Heart left ventricle (tissue), 16 donors: ENCODE data around the gene KCNE4. TPM values are rescaled to one million over a fixed set of nuclear protein-coding genes. Genes with fewer than 3 reads are reported as not detected.

Source experiments
- ATAC-seq, 4 donors: fragments of 200-7000 bp; cut with Tn5 transposase; one replicate each; pipeline ENCODE4 v1.9.1; 2020 to 2022; ENCODE audit warnings: moderate library complexity in 4 of 4, mild to moderate bottlenecking in 3 of 4, moderate number of reproducible peaks in 1 of 4
- DNase-seq, 5 donors: peaks; one replicate each; pipeline ENCODE4 v3.0.0-alpha.2; 2020
- H3K27ac ChIP-seq, 12 donors: fragments of 200-600 bp; sonication (generic) in 4 of 12; one replicate each; pipeline versions ENCODE4 v1.5.0 to v1.8.0; 2016 to 2022; ENCODE audit warnings: mild to moderate bottlenecking in 2 of 12
- H3K27me3 ChIP-seq, 9 donors: fragments of 200-600 bp; sonication (generic) in 2 of 9; one replicate each; pipeline versions ENCODE4 v1.5.1 to v1.8.0; 2016 to 2022; ENCODE audit warnings: mild to moderate bottlenecking in 3 of 9
- H3K36me3 ChIP-seq, 9 donors: fragments of 200-600 bp; sonication (generic) in 2 of 9; one replicate each; pipeline versions ENCODE4 v1.5.0 to v1.8.0; 2018 to 2022; ENCODE audit warnings: mild to moderate bottlenecking in 2 of 9
- H3K4me1 ChIP-seq, 12 donors: fragments of 200-600 bp; sonication (generic) in 4 of 12; one replicate each; pipeline versions ENCODE4 v1.5.0 to v1.8.0; 2016 to 2022; ENCODE audit warnings: mild to moderate bottlenecking in 3 of 12
- H3K4me3 ChIP-seq, 12 donors: fragments of 200-600 bp; sonication (generic) in 4 of 12; one replicate each; pipeline versions ENCODE4 v1.5.0 to v1.8.0; 2017 to 2022; ENCODE audit warnings: mild to moderate bottlenecking in 9 of 12, moderate library complexity in 4 of 12
- H3K9me3 ChIP-seq, 12 donors: fragments of 200-600 bp; sonication (generic) in 4 of 12; one replicate each; pipeline versions ENCODE4 v1.5.0 to v1.8.0; 2016 to 2022; ENCODE audit warnings: mild to moderate bottlenecking in 1 of 12
- POLR2A ChIP-seq, 2 donors: fragments of 450-650 bp; IDR thresholded peaks; one replicate each; pipeline ENCODE4 v1.6.1; 2017; ENCODE audit warnings: antibody characterized with exemption in 2 of 2, mild to moderate bottlenecking in 2 of 2, moderate library complexity in 2 of 2
- WGBS, 4 donors: extraction: QIAGEN DNeasy Blood & Tissue Kit in 2 of 4; methylation state at CpG; one replicate each; pipeline versions ENCODE4 v1.1.5 to v1.1.7; 2013 to 2018; 5-methylcytosine and 5-hydroxymethylcytosine counted together
- intact Hi-C, 10 donors: fragments of 100-400 bp; cut with DNase I; formaldehyde crosslinking; loops; one replicate each; pipeline versions ENCODE4 v1.11.1 to v1.14.2; 2022
- polyA plus RNA-seq, 2 donors: library from polyadenylated mRNA; stranded (reverse); fragments of 200-250 nt; gene quantifications; one replicate each; pipeline ENCODE4 v1.2.3, GENCODE V29; 2013
- total RNA-seq, 9 donors: library from RNA; depleted of rRNA in 2 of 9; stranded (reverse); fragments of >200 nt in 2 of 9; fragmentation: NEBNext Ultra II Directional in 3 of 9; extraction: Animal tissue kit (Norgen Biotek cat#: 25700) in 3 of 9; gene quantifications; one replicate each; pipeline versions ENCODE4 v1.1.0 to v1.2.4, GENCODE V29; 2016 to 2023
- TF ChIP-seq, protein P1 (sequence below), 12 donors: fragments of 200-600 bp; sonication (generic) in 4 of 12; IDR thresholded peaks; one replicate each; pipeline versions ENCODE4 v1.5.0 to v1.8.0; 2018 to 2022; ENCODE audit warnings: antibody characterized with exemption in 12 of 12, mild to moderate bottlenecking in 5 of 12
- donor health status: ischemic (EF 13 %, LVEDD 7.1; RV severe dilation, severe dysfunction).
- donor health status: healthy with polysubstance abuse.
- donor health status: DM: no; HTN: yes; CAD: no.
- donor health status: DM: no; HTN: no; CAD: no.
- donor health status: ischemic (EF 25% LVEDD 6.9; RV normal size, moderate dysfunction).
- donor health status: ischemic (EF 25% LVEDD 5.7; RV mildly dilated, moderate dysfunction).
- donor health status: healthy.
- donor health status: DM: yes; HTN: yes; CAD: no.
- donor health status: ischemic (EF 35%, LVEDD 5.7; RV mildly dilated, moderate dysfunction).
- donor health status: nonischemic (EF 11% LVEDD 7.7; RV severe dilation, severe dysfunction).
- donor health status: DM: yes; HTN: yes; CAD: no.
- donor health status: PGD.
- donor health status: ischemic (EF 29% LVEDD 5.4; RV normal size, mild dysfunction).
- donor health status: nonischemic (EF 23%, LVEDD 6.1; RV moderate dilation, normal function).

The KCNE4 gene
- total and polyA plus RNA-seq, 11 donors, result 0.69 to 3.7 (median 1.6) TPM

DNA sequence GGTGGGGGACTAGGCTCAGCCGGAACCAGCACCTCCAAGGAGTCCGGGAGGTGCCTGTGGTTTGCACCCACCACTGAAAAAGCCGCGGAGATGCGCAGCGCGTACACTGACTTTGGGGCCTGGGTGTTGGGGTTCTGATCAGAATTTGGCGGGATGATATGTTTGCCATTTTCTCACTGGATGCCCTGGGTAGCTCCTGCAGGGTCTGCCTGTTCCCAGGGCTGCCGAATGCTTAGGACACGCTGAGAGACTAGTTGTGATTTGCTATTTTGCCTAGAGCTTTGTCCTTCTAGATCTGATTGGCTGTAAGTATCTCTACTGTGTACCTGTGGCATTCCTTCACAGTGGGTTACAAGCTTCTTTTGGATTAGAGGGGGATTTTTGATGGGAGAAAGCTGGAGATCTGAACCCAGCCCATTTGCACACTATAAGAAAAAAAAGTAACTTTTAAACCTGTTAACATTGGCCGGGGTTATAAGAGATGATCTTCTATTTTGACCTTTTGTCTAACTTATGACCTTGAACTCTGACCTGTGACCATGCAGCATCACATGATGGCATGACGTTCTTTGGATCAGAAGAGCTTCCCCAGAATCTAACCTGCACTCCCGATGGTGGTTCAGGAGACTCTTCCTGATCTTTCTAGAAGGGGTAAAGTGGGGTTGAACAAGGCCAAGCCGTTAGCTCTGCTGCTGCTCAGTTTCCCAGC, 1.6 kb downstream of the KCNE4 start:
- ATAC-seq (no peak), DNase-seq (no peak)
- H3K9me3 ChIP-seq, result no peaks in the 10 kb centered on the region
- WGBS, 4 donors, result 67 to 79% (median 75%) methylated on average over 9 to 14 of the region's 14 CpGs
- no peaks in the 10 kb centered on the region for H3K27me3 ChIP-seq
- intact Hi-C loops, result loop anchor here in 3 of 10 donors (5.0 kb wide), 2 partner anchors 49 to 61 kb away; no protein-coding TSS in a partner anchor
- peak overlapping the region; percentile 62 to 86 (median 75) for H3K27ac ChIP-seq
- H3K4me1 ChIP-seq, result peaks cover 0 to 50% (median 13%) of the 10 kb centered on the region in 12 donors
- H3K4me3 ChIP-seq, result peak overlapping the region in 11 of 12 donors; percentile 19 to 66 (median 52)
- H3K36me3 ChIP-seq, result no peaks in the 10 kb centered on the region
- TF ChIP-seq POLR2A (IDR thresholded peaks at IDR 0.05), result no peak
- TF ChIP-seq, protein P1, sequence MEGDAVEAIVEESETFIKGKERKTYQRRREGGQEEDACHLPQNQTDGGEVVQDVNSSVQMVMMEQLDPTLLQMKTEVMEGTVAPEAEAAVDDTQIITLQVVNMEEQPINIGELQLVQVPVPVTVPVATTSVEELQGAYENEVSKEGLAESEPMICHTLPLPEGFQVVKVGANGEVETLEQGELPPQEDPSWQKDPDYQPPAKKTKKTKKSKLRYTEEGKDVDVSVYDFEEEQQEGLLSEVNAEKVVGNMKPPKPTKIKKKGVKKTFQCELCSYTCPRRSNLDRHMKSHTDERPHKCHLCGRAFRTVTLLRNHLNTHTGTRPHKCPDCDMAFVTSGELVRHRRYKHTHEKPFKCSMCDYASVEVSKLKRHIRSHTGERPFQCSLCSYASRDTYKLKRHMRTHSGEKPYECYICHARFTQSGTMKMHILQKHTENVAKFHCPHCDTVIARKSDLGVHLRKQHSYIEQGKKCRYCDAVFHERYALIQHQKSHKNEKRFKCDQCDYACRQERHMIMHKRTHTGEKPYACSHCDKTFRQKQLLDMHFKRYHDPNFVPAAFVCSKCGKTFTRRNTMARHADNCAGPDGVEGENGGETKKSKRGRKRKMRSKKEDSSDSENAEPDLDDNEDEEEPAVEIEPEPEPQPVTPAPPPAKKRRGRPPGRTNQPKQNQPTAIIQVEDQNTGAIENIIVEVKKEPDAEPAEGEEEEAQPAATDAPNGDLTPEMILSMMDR (IDR thresholded peaks at IDR 0.05), result no peak

DNA sequence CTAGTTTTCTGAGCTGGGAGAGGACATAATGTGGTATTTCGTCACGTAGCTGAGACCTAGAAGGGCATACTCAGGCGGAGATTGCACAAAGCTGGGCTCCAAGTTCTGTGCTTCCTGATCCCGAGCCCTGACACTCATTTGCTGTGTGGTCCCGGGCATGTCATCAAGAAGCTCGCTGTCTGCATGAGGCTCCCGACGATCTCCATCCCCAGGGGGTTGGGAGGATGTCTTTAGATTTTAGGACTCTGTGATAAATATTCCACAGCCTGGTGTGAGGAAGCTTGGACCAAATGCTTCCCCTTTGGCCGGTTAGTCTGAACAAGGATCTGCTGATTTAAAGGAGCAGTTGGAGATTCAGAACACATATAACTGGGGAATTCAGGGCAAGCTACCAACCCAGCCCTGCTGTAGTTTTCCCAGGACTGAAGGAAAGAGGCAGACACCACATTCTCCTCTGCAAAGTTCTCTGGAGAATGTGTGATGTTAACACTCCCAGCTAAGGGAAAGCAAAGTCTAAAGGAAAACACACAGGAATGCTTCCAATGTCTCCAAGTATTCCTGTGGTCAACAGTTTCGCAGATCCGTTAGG, 2.3 kb downstream of the KCNE4 start:
- intact Hi-C loops, result loop anchor here in 3 of 10 donors (5.0 kb wide), 2 partner anchors 48 to 62 kb away; no protein-coding TSS in a partner anchor

DNA sequence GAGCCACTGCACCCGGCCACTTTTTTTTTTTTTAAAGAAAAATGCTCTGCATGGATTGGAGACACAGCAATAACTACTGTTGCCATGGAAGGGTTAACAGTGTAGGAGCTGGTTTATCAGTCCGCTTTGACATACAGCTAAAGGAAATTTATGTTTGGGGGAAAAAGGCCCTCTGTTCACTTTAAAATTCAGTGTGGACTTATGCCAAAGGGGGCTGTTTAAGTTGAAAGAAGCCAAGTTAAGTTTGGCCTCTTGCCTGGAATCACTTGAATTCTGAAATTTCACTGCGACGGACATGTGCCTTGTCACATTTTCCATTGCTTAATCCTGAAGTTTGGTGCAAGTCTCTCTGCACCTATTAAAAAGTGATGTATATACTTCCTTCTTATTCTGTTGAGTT, 3.1 kb downstream of the KCNE4 start:
- Histone ChIP-seq H3K27ac (peak overlapping the region; percentile 62 to 86 (median 75)), H3K36me3 (no peaks in the 10 kb centered on the region), H3K4me3 (peak overlapping the region in 10 of 12 donors; percentile 8 to 66 (median 53)), H3K27me3 (no peaks in the 10 kb centered on the region), H3K4me1 (peaks cover 0 to 50% (median 13%) of the 10 kb centered on the region in 12 donors), H3K9me3 (no peaks in the 10 kb centered on the region)
- DNase-seq (peak in 2 of 5 donors; percentile 36 to 51), ATAC-seq (peak in 2 of 4 donors; percentile 19 to 20)
- intact Hi-C loops, result loop anchor here in 2 of 10 donors (5.0 kb wide), 2 partner anchors 37 to 47 kb away; no protein-coding TSS in a partner anchor
- 13 to 34% (median 21%) methylated on average over 4 of the region's 4 CpGs for WGBS, 4 donors
- TF ChIP-seq POLR2A (IDR thresholded peaks at IDR 0.05), result no peak
- TF ChIP-seq, protein P1 (IDR thresholded peaks at IDR 0.05), result no peak

More for the DNA sequence above, 2.3 kb downstream of the KCNE4 start:
- ATAC-seq (peak; percentile 34 to 74 (median 60)), DNase-seq (peak; percentile 71 to 84 (median 75))
- H3K27ac ChIP-seq, result peak overlapping the region; percentile 62 to 86 (median 75)
- TF ChIP-seq, protein P1 (IDR thresholded peaks at IDR 0.05), result no peak
- TF ChIP-seq POLR2A (IDR thresholded peaks at IDR 0.05), result no peak
- WGBS, 4 donors, result 32 to 44% (median 38%) methylated on average over 11 of the region's 11 CpGs
- H3K36me3 ChIP-seq, result no peaks in the 10 kb centered on the region
- peak overlapping the region in 11 of 12 donors; percentile 18 to 66 (median 52) for H3K4me3 ChIP-seq
- H3K27me3 ChIP-seq, result no peaks in the 10 kb centered on the region
- no peaks in the 10 kb centered on the region for H3K9me3 ChIP-seq
- H3K4me1 ChIP-seq, result peaks cover 0 to 50% (median 13%) of the 10 kb centered on the region in 12 donors

DNA sequence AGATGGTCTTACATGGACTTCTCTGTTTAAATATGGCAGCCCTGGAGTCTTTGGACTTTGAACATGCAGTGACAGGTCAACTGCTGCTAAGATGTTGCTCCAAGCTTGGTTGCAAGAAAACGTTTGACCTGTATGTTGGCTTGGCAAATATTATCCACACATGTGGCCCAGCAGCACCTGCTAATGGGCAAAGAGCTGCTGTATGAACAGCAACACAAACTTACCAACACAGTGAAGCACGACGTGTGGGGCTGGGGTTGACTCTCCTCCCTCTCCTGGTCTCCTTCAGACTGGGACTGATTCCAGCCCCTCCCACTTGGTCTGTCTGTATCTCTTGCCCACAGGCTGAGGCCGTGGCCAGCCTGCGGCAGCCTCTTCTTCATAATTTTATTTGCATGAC, 3.8 kb downstream of the KCNE4 start:
- 24 to 49% (median 36%) methylated on average over 5 of the region's 5 CpGs for WGBS, 4 donors
- Histone ChIP-seq H3K4me1 (peaks cover 0 to 45% (median 13%) of the 10 kb centered on the region in 12 donors), H3K27me3 (no peaks in the 10 kb centered on the region), H3K36me3 (no peaks in the 10 kb centered on the region), H3K4me3 (peak overlapping the region in 9 of 12 donors; percentile 18 to 66 (median 54)), H3K9me3 (no peaks in the 10 kb centered on the region), H3K27ac (peak overlapping the region; percentile 31 to 86 (median 75))
- DNase-seq (peak in 3 of 5 donors; percentile 50 to 59 (median 54)), ATAC-seq (peak in 2 of 4 donors; percentile 38 to 40)
- intact Hi-C loops, result loop anchor here in 2 of 10 donors (5.0 kb wide), 2 partner anchors 36 to 46 kb away; no protein-coding TSS in a partner anchor
- TF ChIP-seq POLR2A (IDR thresholded peaks at IDR 0.05), result no peak
- TF ChIP-seq, protein P1 (IDR thresholded peaks at IDR 0.05), result no peak
